PFSK-1 (cell line): Measurements from ENCODE around the gene KRTAP10-3.

Experiments
- FOXP2 ChIP-seq: optimal IDR thresholded peaks from 2 replicates; pipeline ENCODE3; 2011; ENCODE audit warnings: borderline replicate concordance, control low read depth, inconsistent platforms; ENCODE audit not compliant: insufficient read depth; ENCODE audit errors: extremely low read length, extremely low read depth
- POLR2AphosphoS5 ChIP-seq: IDR thresholded peaks from 2 replicates; pipeline ENCODE4 v1.6.1; 2012; ENCODE audit warnings: low read depth, mild to moderate bottlenecking, control low read depth, low read length, moderate library complexity
- SIN3A ChIP-seq: IDR thresholded peaks from 2 replicates; pipeline ENCODE4 v1.6.1; 2012; ENCODE audit warnings: mild to moderate bottlenecking, low read length, moderate library complexity, borderline replicate concordance; ENCODE audit not compliant: insufficient read depth
- TAF1 ChIP-seq: IDR thresholded peaks from 2 replicates; pipeline ENCODE4 v1.6.1; 2012; ENCODE audit warnings: low read length, control low read depth, borderline replicate concordance; ENCODE audit not compliant: insufficient read depth
- TF ChIP-seq, protein P1 (sequence below), 2 experiments: IDR thresholded peaks; 2 replicates each; pipeline versions ENCODE4 v1.6.1 to v1.8.0; 2011 to 2012; ENCODE audit warnings: low read depth in 2 of 2, low read length in 2 of 2, control low read depth in 1 of 2, inconsistent platforms in 1 of 2, mild to moderate bottlenecking in 1 of 2, moderate library complexity in 1 of 2; ENCODE audit not compliant: insufficient read depth in 1 of 2

- no peak for TF ChIP-seq POLR2AphosphoS5
- TF ChIP-seq, protein P1, sequence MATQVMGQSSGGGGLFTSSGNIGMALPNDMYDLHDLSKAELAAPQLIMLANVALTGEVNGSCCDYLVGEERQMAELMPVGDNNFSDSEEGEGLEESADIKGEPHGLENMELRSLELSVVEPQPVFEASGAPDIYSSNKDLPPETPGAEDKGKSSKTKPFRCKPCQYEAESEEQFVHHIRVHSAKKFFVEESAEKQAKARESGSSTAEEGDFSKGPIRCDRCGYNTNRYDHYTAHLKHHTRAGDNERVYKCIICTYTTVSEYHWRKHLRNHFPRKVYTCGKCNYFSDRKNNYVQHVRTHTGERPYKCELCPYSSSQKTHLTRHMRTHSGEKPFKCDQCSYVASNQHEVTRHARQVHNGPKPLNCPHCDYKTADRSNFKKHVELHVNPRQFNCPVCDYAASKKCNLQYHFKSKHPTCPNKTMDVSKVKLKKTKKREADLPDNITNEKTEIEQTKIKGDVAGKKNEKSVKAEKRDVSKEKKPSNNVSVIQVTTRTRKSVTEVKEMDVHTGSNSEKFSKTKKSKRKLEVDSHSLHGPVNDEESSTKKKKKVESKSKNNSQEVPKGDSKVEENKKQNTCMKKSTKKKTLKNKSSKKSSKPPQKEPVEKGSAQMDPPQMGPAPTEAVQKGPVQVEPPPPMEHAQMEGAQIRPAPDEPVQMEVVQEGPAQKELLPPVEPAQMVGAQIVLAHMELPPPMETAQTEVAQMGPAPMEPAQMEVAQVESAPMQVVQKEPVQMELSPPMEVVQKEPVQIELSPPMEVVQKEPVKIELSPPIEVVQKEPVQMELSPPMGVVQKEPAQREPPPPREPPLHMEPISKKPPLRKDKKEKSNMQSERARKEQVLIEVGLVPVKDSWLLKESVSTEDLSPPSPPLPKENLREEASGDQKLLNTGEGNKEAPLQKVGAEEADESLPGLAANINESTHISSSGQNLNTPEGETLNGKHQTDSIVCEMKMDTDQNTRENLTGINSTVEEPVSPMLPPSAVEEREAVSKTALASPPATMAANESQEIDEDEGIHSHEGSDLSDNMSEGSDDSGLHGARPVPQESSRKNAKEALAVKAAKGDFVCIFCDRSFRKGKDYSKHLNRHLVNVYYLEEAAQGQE (IDR thresholded peaks at IDR 0.05; ENCODE audit: insufficient read depth in 1 of 2, low read depth in 2 of 2, low read length in 2 of 2), result no peak
- no peak for TF ChIP-seq TAF1
- TF ChIP-seq FOXP2, result no peak
- TF ChIP-seq SIN3A, result no peak
These were observed 27.5 kb downstream of the KRTAP10-3 start for GRCh38 chr21:44530903-44531605.
